HG02884 (cell line): ENCODE data around the gene NYAP1.
"Not testable (repeated sequence)": the region's sequence is repeated elsewhere in the genome, so short reads cannot be mapped to it uniquely, and the experiment has no call there.

Experiments used
- ATAC-seq: cut with Tn5 transposase; IDR thresholded peaks from one replicate; pipeline ENCODE4 v1.9.1; 2021; ENCODE audit warnings: mild to moderate bottlenecking, moderate library complexity; ENCODE audit not compliant: unreplicated experiment

NYAP1 gene

DNA sequence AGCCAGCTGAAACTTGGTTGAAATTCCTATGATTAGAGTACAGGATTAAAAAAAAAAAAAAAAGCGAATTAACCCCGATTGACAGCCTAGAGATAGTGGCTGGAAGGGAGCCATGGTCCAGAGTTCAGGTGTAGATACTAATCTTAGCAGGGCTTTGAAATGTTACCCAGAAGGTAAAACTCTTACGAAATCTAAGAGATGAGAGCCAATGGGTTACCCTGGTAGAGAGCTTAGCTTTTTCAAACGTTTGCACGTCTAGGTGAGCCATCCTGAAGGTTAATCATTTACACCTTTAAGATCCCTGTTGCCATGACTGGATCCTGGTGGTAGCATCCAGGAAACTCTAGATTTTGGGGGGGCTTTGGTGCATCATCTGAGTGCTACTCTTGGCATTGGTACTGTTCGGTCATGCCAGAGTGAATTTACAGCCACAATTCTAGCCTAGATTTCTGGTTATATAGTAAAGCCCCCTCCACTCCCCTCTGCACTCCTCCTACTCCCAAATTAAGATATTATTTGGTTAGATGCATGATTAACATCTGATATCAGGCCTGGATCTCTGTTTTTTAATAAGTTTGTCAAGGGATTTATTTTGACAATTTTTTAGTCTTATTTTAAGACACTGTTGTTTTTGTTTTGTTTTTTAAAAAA is 56.5 kb downstream of the NYAP1 start:
- no peak for ATAC-seq

DNA sequence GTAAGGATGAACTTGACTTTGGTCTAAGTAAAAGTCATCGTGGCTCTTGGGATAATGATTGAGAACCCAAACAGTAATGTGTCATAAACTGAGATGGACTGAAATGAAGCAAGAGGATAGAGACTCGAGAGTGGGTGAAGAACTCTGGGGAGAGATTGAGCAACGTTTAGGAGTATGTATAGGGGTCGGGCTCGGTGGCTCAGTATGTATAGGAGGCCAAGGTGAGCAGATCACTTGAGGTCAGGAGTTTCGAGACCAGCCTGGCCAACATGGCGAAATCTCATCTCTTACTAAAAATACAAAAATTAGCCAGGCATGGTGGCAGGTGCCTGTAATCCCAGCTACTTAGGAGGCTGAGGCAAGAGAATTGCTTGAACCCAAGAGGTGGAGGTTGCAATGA is 57.6 kb downstream of the NYAP1 start:
- not testable (repeated sequence) for ATAC-seq

DNA sequence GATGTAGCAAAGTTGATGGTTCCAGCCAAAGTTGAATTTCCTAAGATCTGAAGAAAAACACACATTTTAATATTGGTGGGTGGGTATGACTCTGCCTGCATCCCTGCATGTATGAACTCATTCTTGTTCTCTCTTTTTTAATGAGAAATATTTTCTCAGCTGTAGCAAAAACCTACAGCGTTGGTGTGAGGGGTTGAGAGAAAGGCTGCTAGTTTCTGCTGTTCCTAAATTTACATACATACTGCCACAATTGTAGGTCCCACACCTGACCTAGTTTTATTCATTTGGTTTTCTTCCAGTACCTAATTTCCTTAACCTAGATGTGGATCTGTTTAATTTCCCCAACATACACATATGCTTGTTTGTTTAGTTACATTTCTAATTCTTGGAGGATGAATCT is 59.9 kb downstream of the NYAP1 start:
- ATAC-seq: no peak

DNA sequence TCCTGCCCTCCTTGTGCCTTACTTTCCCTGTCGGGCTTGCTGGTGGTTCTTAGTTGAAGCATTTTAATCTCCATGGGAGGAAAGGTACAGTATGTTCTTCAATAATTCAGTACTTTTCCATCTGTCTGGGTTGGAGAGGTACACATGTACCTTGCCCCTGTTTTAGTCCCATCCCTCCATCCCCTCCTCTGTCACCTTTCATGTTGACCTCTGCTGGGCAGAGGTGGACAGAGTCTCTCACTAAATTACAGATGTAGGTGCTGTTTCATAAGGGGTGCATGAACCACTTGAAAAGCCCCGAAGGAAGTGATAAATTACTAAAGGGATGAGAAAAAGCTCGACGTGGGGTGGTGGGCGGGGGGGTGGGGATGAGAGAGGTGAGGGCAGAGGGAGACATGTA is 60.7 kb downstream of the NYAP1 start:
- ATAC-seq: no peak
